GM19455 (cell line): ENCODE data around the gene KDM1B.

Experiments used
- ATAC-seq: cut with Tn5 transposase; IDR thresholded peaks from one replicate; pipeline ENCODE4 v1.9.1; 2021; ENCODE audit not compliant: unreplicated experiment

The KDM1B gene

GRCh38 chr6:18260448-18261106, 105.4 kb downstream of the KDM1B start:
- peak; percentile 41 for ATAC-seq

- no peak for ATAC-seq
These were observed 106.7 kb downstream of the KDM1B start for GRCh38 chr6:18261877-18262276.

- peak; percentile 57 for ATAC-seq
These were observed 107.6 kb downstream of the KDM1B start for GRCh38 chr6:18262702-18263417.

GRCh38 chr6:18263418-18264218, 108.4 kb downstream of the KDM1B start:
- peak; percentile 2 for ATAC-seq

GRCh38 chr6:18264219-18264922, 109.1 kb downstream of the KDM1B start, which contains the start of gene DEK:
Gene DEK, minus strand, starts transcription at chr6:18264530. Its CDS starts 543 bp downstream, at chr6:18263987.
- peak; percentile 42 for ATAC-seq

GRCh38 chr6:18264923-18265377, 109.7 kb downstream of the KDM1B start:
- ATAC-seq = no peak

GRCh38 chr6:18265787-18266522, 110.7 kb downstream of the KDM1B start:
- no peak for ATAC-seq

- ATAC-seq = no peak
These were observed 111.3 kb downstream of the KDM1B start for GRCh38 chr6:18266523-18266912.

GRCh38 chr6:18268066-18268465, 112.8 kb downstream of the KDM1B start:
- ATAC-seq = no peak

- ATAC-seq = no peak
These were observed 114.0 kb downstream of the KDM1B start for GRCh38 chr6:18269253-18269652.

- ATAC-seq = no peak
These were observed 114.5 kb downstream of the KDM1B start for GRCh38 chr6:18269717-18270116.

- ATAC-seq = no peak
These were observed 115.0 kb downstream of the KDM1B start for GRCh38 chr6:18270216-18270615.
